Testis (tissue), 3 donors: ENCODE results near the gene RGS3. TPM values are rescaled to one million over a fixed set of nuclear protein-coding genes. Genes with fewer than 3 reads are reported as not detected.

Experiments used
- DNase-seq: peaks from one replicate; pipeline ENCODE4 v3.0.0-alpha.2; 2019
- H3K27ac ChIP-seq, 2 donors: fragments of 200-600 bp; sonication (generic); one replicate each; pipeline ENCODE4 v1.5.1; 2019
- H3K27me3 ChIP-seq: fragments of 200-600 bp; sonication (generic); one replicate; pipeline ENCODE4 v1.5.1; 2019
- H3K36me3 ChIP-seq: fragments of 200-600 bp; sonication (generic); one replicate; pipeline ENCODE4 v1.5.1; 2017; ENCODE audit warnings: low read depth; ENCODE audit errors: missing control alignments
- H3K4me1 ChIP-seq: fragments of 200-600 bp; sonication (generic); one replicate; pipeline ENCODE4 v1.5.1; 2019
- H3K4me3 ChIP-seq, 2 donors: fragments of 200-600 bp; sonication (generic); one replicate each; pipeline ENCODE4 v1.5.1; 2017 to 2019
- H3K9me3 ChIP-seq: fragments of 200-600 bp; sonication (generic); one replicate; pipeline ENCODE4 v1.5.1; 2017
- POLR2A ChIP-seq: fragments of 450-650 bp; IDR thresholded peaks from one replicate; pipeline ENCODE4 v1.6.1; 2017; ENCODE audit warnings: antibody characterized with exemption, mild to moderate bottlenecking, moderate library complexity
- WGBS, 2 donors: methylation state at CpG; one replicate each; pipeline ENCODE4 v1.1.5; 2018; 5-methylcytosine and 5-hydroxymethylcytosine counted together
- intact Hi-C: fragments of 100-400 bp; cut with DNase I; formaldehyde crosslinking; loops from one replicate; pipeline ENCODE4 v1.15.1; 2023; ENCODE audit warnings: low total_unique reads
- polyA plus RNA-seq: library from polyadenylated mRNA; stranded (reverse); fragments of 350-450 nt; fragmentation: Illumina TruSeq; extraction: RNeasy Lipid Tissue Mini Kit (QIAGEN cat#74804); gene quantifications from one replicate; pipeline ENCODE4 v1.2.3, GENCODE V29; 2014; ENCODE audit warnings: low read depth, low replicate concordance; ENCODE audit not compliant: insufficient read depth
- total RNA-seq, 2 donors: library from RNA; depleted of rRNA; stranded (reverse); fragments of >200 nt; gene quantifications; one replicate each; pipeline ENCODE4 v1.2.3, GENCODE V29; 2016
- TF ChIP-seq, protein P1 (sequence below), 3 experiments: fragments of 450-650 bp in 2 of 3; fragments of 200-600 bp in 1 of 3; sonication (generic) in 1 of 3; IDR thresholded peaks; one replicate each; pipeline ENCODE4 v1.5.1; 2016 to 2019; ENCODE audit warnings: antibody characterized with exemption in 3 of 3, mild to moderate bottlenecking in 2 of 3, moderate library complexity in 1 of 3

Gene RGS3
- total and polyA plus RNA-seq, 3 donors from 2014 or later = 84.8 to 125 (median 119) TPM

DNA sequence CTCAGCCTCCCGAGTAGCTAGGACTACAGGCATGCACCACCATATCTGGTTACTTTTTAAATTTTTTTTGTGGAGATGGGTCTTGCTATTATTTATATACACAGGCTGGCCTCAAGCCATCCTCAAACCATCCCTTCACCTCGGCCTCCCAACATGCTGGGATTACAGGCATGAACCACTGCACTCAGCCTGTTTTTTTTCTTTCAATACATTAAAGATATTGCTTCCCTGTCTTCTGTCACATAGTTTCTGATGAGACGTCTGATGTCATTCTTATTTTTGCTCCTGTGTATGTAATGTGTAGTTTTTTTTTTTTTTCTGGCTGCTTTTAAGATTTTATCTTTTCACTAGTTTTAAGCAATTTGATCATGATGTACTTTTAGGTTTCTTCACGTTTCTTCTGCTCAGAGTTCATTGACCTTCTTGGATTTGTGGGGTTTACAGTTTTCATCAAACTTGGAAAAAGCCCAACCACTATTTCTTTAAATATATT lies 11.4 kb upstream of the RGS3 start:
- WGBS, 2 donors = 47 to 58% methylated on average over 4 of the region's 4 CpGs
- peaks cover 32% of the 10 kb centered on the region for H3K4me1 ChIP-seq
- no peak overlapping the region for H3K4me3 ChIP-seq
- no peak for TF ChIP-seq POLR2A
- TF ChIP-seq, protein P1, sequence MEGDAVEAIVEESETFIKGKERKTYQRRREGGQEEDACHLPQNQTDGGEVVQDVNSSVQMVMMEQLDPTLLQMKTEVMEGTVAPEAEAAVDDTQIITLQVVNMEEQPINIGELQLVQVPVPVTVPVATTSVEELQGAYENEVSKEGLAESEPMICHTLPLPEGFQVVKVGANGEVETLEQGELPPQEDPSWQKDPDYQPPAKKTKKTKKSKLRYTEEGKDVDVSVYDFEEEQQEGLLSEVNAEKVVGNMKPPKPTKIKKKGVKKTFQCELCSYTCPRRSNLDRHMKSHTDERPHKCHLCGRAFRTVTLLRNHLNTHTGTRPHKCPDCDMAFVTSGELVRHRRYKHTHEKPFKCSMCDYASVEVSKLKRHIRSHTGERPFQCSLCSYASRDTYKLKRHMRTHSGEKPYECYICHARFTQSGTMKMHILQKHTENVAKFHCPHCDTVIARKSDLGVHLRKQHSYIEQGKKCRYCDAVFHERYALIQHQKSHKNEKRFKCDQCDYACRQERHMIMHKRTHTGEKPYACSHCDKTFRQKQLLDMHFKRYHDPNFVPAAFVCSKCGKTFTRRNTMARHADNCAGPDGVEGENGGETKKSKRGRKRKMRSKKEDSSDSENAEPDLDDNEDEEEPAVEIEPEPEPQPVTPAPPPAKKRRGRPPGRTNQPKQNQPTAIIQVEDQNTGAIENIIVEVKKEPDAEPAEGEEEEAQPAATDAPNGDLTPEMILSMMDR (IDR thresholded peaks at IDR 0.05) = no peak
- intact Hi-C loops = no loop called here
- H3K27ac ChIP-seq = no peak overlapping the region
- no peaks in the 10 kb centered on the region for H3K36me3 ChIP-seq
- no peak for DNase-seq
- H3K27me3 ChIP-seq = no peaks in the 10 kb centered on the region
- H3K9me3 ChIP-seq = no peaks in the 10 kb centered on the region

DNA sequence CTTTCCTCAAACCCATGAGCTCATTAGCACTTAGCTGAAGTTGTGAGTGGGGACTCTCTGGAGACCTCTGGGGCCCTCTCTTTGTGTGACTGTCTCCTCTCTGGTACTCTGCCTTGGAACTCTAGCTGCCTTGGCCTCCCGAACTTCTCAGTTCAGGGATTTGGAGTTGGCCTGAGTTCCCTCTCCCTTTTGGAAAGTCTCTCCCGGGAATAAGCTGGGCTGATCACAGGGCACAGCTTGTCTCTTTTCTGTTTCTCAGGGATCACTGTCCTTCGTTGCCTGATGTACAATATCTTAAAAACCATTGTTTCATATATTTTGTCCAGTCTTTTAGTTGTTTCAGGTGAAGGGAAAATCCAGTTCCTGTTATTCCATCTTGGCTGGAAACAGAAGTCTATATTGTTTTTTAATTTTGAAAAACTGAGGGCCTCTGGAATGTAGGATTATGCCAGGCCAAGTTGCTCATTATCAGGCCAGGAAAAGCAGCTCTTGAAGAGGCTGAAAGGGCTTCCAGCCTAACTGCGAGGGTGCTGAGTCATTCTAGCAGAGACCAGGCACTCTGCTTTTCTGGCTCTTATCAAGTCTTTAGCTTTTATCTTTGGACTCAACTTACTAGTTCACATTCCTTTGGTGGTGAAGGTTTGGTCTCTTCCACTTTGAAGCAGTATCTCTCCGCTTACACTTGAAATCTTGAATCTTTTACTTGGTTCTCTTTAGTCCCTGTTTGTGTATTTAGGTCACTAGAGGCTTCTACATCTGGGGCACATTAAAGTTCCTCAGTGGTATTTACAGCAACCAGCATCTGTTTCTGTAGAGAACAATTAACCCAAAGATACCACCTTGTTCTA lies 8.4 kb upstream of the RGS3 start:
- peaks cover 30% of the 10 kb centered on the region for H3K4me1 ChIP-seq
- peak; percentile 72 for DNase-seq
- no peaks in the 10 kb centered on the region for H3K36me3 ChIP-seq
- 26 to 36% methylated on average over 5 of the region's 5 CpGs for WGBS, 2 donors
- H3K27ac ChIP-seq = peak overlapping the region; percentile 28 to 88
- intact Hi-C loops = no loop called here
- no peak for TF ChIP-seq POLR2A
- TF ChIP-seq, protein P1 (IDR thresholded peaks at IDR 0.05) = no peak
- no peaks in the 10 kb centered on the region for H3K9me3 ChIP-seq
- no peaks in the 10 kb centered on the region for H3K27me3 ChIP-seq
- no peak overlapping the region for H3K4me3 ChIP-seq

DNA sequence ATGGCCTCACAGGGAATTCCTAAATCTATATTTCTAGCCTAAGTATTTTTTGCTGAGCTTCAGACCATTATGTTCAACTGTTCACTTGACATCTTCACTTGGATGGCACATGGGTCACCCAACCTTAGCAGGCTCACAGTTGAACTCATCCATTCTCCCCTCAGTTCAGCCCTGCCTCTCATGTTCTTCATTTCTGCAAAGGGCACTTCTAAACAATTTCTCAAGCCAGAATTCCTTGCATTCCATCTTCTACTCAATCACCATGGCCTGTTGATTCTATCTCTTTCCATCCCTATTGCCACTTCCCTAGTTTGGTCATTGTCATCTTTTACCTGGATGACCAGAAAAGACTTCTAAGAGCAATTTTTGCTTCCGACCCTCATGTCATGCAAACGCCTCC lies 7.3 kb upstream of the RGS3 start:
- no peak for DNase-seq
- no peaks in the 10 kb centered on the region for H3K36me3 ChIP-seq
- peaks cover 30% of the 10 kb centered on the region for H3K4me1 ChIP-seq
- no peak for TF ChIP-seq POLR2A
- TF ChIP-seq, protein P1 (IDR thresholded peaks at IDR 0.05) = no peak
- intact Hi-C loops = no loop called here
- H3K4me3 ChIP-seq = no peak overlapping the region
- H3K9me3 ChIP-seq = no peaks in the 10 kb centered on the region
- WGBS, 2 donors = 92 to 95% methylated on average over 2 of the region's 2 CpGs
- H3K27me3 ChIP-seq = no peaks in the 10 kb centered on the region
- peak overlapping the region; percentile 28 to 88 for H3K27ac ChIP-seq

DNA sequence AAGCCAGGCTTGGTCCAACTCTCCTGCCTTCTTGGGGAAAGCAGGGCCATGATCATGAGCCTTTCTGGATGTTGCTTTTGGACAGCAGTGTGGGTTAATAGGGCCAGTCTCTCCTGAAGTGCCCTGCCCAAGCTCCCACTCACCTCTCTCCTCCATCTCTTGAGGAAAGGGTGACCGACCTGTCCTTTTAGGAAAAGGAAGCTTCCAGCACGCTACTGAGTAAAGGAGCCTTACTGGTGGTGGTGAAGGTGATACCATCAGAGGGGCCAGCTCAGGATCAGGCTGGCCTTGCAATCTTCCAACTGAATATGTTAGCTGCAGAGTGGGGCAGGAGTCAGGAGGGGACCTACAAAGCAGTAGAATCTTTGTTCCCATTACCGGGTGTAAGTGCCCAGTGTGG lies 2.2 kb upstream of the RGS3 start:
- 93 to 95% methylated on average over 3 of the region's 3 CpGs for whole genome bisulfite sequencing, 2 donors

DNA sequence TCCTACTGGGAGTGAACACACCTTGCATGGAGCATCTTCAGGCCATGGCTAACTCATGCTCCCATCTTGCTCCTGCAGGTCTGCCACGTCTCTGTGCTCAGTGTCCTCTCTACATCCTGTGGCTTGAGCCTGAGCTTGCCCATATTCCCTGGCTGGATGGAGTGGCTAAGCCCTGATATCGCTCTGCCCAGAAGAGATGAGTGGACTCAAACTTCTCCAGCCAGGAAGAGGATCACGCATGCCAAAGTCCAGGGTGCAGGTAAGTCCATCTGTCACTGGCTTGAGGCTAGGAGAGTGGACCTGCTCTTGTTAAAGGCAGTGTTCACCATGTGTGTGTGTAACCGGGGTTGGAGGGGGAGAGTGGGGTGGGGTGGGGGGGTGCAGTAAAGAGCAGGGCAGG lies 1.6 kb upstream of the RGS3 start:
- Histone ChIP-seq H3K36me3 (no peaks in the 10 kb centered on the region), H3K27me3 (no peaks in the 10 kb centered on the region), H3K4me3 (no peak overlapping the region), H3K27ac (no peak overlapping the region), H3K4me1 (no peaks in the 10 kb centered on the region), H3K9me3 (no peaks in the 10 kb centered on the region)
- no peak for DNase-seq
- 91 to 96% methylated on average over 4 of the region's 4 CpGs for WGBS, 2 donors
- intact Hi-C loops = no loop called here
- TF ChIP-seq, protein P1 (IDR thresholded peaks at IDR 0.05) = no peak
- no peak for TF ChIP-seq POLR2A

More for the DNA sequence above, 2.2 kb upstream of the RGS3 start:
- H3K27ac ChIP-seq = no peak overlapping the region
- DNase-seq = no peak
- intact Hi-C loops = no loop called here
- no peak overlapping the region for H3K4me3 ChIP-seq
- H3K36me3 ChIP-seq = no peaks in the 10 kb centered on the region
- H3K27me3 ChIP-seq = no peaks in the 10 kb centered on the region
- TF ChIP-seq POLR2A = no peak
- no peaks in the 10 kb centered on the region for H3K4me1 ChIP-seq
- no peaks in the 10 kb centered on the region for H3K9me3 ChIP-seq
